Fibroblast of skin of left quadriceps (primary cell): ENCODE measurements around the gene SLC37A3.
"Not testable (repeated sequence)": the region's sequence is repeated elsewhere in the genome, so short reads cannot be mapped to it uniquely, and the experiment has no call there.

ENCODE experiments used
- DNase-seq, 2 experiments: peaks; one replicate each; pipeline ENCODE4 v3.0.0-alpha.2; 2013; ENCODE audit warnings: low read depth in 2 of 2

SLC37A3 gene

DNA sequence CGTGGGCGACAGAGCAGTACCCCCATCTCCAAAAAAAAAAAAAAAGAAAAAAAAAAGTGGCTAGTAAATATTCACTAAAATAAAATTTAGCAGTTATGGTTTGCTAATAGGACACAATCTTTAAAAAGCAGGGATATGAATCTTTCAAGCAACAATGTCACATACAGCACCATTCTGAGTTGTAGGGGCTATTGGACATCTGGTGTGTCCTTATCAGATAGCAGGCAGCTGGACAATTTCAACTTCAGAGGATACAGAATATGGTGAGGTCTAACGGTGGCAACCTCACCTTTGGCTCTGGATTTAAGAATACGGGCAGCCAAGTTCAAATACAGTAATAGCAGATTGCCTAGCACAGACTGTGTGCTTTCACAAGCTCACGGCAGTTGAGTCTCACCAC lies 51.1 kb downstream of the SLC37A3 start:
- DNase-seq = no peak

DNA sequence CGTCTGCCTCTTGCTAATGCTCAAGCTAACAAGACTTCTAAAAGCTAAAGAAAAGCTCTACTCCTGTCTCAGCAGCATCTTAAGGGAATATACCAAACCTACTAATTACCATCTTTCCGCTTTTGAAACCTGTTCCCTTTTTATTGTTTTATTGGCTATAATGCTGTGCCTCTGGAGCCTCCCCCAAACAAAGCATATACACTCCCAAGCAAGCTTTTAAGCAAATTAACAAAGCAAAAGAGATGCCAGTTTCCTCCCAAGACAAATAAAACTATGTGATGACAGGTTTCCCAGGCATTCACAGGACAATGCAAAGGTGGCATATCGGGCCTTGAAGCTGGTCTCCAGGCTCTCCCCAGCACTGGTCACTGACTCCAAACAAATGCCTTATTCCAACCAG lies 52.9 kb downstream of the SLC37A3 start:
- no peak for DNase-seq

DNA sequence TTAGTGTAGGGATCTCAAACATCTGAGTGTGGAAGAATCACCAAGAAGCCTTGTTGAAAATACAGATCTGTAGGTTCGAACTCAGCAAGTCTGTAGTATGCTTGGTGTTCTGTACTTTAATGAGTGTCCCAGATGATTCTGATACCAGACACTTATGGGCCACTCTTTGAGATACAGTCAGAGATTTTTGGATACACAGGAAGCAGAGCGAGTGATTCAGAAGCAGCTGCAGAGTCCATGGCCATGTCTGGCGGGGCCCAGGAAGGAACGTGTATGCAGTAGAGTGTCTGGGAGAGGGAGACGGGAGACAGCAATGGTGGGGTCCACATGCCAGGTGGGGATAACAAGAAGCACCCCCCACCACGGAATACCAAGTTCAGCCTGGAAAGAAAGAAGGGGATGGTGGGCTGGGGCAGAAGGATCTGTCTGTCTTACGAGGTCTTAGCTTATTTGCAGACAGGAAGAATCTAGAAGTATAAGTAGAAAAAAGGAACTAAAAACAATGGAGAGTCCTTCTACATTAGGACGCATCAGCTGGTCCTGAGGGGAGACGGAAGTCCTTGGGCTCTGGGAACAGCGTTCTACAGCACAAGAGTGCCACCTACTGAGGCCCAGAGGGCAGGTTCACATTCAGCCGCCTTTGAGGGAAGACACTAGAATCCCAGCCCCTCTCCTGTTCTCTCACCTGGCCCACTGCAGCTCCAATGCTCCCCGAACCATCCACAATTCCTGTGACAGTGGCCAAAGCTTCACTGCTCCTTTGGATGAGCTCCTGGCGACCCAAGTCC lies 55.4 kb downstream of the SLC37A3 start:
- no peak for DNase-seq

DNA sequence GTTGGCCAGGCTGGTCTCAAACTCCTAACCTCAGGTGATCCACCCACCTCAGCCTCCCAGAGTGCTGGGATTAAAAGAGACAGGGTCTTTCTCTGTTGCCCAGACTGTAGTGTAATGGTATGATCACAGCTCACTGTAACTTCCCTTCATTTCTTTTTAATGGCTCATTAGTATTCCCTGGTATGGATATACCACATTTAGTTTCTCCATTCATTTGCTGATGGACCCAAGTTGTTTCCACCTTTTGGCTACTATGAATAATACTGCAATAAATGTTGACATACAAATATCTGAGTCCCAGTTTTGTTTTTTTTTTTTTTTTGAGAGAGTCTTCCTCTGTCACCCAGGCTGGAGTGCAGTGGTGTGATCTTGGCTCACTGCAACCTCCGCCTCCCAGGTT lies 59.4 kb downstream of the SLC37A3 start:
- not testable (repeated sequence) for DNase-seq

DNA sequence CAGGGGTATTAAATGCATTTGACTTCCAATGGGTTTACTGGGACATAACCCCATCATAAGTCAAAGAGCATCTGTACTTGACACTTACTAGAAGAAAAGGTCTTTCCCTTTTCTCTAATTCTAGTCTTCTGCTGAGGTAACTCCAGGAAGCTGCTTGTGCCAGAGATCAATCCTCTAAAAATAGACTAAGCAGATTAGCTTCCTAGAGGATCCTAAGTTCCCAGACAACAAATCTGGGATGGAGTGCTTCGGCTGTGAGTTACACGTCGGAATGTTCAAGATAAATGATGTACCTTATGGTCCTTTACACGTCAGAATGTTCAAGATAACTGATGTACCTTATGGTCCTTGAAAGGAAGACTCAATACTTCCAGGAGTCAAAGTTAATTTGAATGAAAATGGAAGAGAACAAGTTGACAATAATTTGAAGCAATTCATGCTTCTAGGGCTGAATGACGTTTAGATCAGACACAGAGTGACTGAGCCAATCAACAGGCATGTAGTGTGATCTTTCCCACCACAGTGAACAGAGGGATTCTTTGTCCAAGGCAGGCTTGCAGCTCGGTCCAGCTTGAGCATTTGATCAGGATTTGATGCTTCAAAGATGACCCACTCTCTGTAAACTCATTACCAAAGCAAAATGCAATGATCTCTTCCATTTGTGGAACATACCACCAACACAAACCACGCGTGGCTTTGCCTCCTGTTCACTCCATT lies 63.8 kb downstream of the SLC37A3 start:
- no peak for DNase-seq

DNA sequence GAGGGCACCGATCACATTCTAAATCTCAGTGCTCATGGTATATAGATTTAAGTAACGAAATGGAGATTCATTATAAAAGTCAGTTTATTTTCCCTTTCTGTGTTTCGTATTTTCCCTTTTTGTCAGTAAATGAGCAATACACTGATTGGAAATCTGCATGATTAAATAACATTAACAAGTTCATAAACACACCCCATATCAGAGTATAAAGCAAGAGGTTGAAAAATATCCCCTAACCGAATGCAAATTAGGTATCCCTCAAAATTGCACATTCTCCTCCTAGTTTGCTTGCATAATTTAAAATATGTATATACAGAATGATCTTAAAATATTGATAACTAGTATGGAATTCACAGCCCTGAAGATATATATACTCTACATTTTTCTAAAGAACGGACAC lies 64.6 kb downstream of the SLC37A3 start:
- no peak for DNase-seq

DNA sequence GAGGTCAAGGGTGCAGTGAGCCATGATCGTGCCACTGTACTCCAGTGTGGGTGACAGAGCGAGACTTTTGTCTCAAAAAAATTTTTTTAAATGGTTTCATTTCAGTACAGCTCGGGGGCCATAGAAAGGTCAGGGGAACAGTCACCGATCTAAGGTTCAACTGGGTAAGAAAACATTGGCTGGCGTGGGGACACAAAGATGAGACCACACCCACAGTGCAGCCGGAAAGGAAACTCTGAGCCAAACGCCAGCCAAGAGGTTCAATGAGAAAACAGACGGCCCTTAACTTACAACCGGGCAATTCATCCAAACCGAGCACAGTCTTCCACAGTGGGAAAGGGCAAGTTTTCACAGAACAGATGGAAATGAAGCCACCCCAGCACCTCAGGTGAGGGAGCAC lies 65.1 kb downstream of the SLC37A3 start:
- no peak for DNase-seq

DNA sequence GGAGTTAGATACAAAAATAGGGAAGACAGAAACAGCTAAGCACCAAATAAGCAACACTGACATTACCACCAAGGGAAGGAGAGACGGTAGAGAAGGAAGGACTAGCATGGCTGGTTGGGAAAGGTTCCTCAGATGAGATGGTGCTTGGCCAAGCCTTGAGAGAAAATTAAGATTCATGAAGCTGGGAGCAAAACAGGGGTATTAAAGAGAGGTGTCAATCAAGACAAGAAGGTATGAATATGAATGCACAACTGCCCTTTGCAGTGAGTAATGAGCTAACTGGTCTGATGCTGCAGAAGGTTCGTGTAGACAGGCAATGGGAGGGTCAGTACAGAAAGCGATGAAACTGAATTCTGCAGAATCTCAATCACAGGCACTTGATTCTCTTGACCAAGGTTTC lies 67.7 kb downstream of the SLC37A3 start:
- no peak for DNase-seq

DNA sequence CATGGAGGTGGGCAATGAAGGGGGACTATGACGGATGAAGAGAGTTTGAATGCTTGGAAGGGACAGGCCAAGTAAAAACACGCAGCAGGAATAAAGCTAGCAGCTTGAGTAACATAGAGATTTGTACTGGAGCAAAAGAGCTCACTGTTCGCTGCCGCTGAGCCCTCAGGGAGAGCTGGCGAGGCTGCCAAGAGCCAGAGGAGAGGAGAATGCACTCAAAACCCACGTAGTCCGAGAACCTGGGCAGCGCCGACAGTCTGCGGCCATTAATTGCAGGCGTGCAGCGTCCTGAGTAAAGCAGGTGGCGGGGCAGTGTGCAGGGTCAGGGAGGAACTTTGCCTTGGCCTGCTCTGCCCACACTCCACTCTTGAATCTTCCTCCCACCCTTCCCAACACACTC lies 68.2 kb downstream of the SLC37A3 start:
- DNase-seq = no peak

DNA sequence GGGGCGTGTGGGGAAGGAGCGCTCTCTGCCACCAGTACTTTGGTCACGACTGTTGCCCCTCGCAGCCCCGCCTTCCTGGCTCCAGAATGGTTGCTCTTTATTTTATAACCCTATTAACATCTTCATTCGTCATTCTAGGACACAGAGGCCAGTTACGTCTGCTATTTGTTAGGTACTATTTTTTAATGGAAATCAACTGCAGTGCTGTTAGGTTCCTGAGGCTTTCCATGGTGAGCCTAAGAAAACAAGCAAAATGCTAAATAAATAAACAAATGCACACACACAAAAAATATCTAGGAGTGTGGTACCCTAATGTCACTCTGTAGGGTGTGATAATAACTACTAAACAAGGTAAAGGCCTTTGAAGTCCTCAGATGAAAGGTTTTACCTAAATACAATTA lies 71.1 kb downstream of the SLC37A3 start:
- DNase-seq = no peak

DNA sequence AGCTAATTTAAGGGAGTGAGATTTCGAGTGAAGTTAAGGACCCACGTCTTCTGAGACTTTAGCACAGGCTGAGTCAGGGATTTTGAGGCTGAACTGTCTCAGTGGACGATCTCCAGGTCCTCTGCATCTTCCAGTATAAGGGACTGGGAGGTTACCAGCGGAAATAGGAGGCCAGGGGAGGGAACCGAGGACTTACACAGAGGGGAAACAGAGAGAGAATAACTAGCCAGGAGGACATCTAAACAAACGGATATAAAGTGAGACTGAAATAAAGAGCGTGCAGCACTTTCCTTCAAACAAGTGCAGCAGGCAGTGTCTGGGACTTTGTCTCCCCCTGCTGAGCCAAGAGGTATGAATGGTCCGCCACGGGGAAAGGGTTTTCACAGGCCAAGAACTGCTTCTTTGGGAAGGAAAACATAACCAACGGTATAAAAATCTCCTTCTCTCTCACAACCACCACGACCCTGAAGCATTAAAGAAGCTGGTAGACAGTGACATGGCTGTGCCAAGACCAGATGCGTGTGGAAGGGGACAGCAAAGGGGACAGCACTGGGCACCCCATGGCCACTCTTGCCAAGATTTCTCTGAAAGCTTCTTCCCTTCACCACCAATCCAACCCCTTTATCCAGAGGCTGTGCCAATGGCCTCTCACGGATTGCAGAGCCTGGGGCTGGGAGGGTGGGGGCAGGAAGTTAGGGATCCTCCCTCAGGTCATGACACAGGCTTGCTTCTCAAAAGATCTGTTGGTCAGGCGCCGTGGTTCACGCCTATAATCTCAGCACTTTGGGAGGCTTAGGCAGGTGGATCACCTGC lies 72.0 kb downstream of the SLC37A3 start:
- no peak for DNase-seq

DNA sequence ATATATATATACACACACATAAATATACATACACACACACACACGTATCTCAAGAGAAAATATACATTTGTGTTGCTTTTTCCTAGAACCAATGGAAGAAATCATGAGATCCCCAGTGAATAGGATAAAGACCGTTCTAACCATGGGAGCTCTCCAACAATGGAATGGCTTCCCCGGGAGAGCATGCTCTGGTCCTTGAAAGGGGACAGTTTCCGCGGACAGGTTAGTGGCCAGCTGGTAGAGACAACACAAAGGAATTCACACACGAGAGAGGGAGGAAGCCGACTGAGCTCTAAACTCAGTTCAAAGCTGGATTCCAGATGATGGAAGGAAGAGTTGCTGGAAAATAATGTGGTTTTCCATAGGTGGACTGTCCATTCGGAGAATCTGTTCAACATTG lies 72.7 kb downstream of the SLC37A3 start:
- DNase-seq = no peak

DNA sequence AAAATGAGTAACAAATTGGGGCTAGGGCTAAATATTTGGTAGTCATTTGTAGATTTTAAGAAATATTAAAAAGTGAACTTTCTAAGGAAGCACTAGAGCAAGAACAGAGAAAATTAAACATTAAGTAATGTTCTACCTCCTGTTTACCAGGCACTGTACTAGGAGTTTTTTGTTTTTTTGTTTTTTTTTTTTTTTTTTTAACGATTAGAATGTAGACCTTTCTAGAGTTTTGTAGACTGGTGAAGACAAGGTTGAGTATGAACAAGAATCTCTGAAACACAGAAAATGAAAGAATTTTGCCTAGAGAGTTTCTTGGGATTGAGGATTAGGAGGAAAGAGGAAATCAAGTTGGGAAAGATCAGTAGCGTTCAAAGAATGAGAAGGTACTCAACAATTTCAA lies 73.6 kb downstream of the SLC37A3 start:
- no peak for DNase-seq

DNA sequence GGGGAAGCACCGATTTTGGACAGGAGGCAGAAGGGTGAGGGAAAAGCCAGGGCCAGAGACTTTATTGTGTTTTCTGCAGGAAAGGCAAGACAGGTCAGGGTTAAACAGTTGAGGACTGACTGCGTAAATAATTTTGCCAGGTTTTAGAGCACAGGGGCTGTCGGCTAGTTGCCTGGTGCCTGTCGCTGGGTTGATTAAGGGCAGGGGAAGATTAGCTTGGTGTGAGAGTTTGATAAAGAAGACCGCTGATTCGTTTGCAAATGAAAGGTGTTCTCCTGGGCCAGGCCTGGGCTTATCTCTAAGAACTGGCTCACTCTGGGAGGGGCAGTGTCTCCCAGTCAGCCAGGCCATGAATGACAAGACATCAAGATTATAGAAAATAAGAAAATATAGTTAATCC lies 75.6 kb downstream of the SLC37A3 start:
- no peak for DNase-seq

DNA sequence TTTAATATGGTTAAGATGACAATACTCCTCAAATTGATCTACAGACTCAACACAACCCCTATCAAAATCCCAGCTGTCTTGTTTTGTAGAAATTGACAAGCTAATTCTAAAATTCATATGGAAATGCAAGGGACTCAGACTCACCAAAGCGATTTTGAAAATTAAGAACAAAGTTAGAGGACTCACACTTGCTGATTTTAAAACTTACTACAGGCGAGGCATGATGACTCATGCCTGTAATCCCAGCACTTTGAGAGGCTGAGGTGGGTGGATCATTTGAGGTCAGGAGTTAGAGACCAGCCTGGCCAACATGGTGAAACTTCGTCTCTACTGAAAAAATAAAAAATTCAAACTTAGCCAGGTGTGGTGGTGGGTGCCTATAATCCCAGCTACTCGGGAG lies 78.3 kb downstream of the SLC37A3 start:
- not testable (repeated sequence) for DNase-seq

DNA sequence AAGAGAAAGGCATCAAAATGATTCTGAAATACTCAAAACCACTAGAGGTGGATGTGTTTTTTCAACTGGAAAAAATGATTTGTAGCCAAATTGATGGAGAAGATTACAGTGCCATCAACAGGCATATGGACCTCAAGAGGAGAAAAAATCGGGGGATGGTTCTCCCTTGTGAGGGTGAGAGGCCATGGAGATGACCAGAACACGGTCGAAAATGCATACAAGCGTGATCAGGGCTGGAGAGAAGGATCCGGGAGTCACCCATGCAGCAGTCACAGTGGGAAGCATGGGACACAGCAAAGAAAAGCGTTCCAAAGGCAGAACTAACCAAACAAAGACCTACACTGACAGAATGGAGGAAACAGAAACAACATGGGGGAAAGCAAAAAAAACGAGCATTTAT lies 80.3 kb downstream of the SLC37A3 start:
- DNase-seq = no peak

DNA sequence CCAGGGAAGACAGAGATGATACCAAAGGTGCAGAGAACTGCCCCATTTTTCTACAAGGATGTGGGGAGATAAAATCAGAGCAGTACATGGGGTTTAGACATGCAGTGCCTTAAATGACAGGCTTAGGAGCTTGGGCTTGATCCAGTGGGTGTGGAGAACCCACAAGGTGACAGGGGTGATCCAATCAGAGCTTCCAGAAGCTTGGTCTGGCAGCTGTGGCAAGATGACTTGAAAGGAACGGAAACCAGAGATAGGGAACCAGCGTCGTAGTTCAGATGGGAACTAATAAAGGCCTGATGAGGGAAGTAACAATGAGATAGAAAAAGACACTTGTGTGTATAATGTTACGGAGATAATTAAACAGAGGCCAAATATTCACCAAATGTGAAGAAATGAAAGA lies 80.7 kb downstream of the SLC37A3 start:
- no peak for DNase-seq

DNA sequence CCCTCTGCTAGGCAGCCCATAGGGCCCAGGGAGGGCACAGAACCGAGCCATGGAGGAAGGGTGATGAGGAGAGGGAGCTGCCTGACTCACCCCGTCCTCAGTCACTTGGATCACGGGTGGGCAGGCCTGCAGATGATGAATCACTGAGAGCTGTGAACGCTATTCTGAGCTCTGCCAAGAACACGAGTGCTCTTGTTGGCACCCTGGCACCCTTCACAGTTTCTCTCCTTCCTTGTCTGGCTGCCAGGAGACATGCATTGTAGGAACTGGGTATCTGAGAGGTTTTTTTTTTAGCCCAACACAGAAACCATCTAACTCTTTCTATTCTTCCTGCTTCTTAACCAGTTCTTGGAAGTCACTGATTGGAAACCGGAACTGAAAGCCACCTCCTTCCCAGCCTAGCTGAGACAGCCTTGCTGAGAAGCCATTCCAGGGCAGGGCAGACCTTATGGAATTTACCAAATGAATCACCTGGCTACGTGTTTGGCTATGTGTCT lies 82.1 kb downstream of the SLC37A3 start:
- peak in 1 of 2 experiments; percentile 9 for DNase-seq

DNA sequence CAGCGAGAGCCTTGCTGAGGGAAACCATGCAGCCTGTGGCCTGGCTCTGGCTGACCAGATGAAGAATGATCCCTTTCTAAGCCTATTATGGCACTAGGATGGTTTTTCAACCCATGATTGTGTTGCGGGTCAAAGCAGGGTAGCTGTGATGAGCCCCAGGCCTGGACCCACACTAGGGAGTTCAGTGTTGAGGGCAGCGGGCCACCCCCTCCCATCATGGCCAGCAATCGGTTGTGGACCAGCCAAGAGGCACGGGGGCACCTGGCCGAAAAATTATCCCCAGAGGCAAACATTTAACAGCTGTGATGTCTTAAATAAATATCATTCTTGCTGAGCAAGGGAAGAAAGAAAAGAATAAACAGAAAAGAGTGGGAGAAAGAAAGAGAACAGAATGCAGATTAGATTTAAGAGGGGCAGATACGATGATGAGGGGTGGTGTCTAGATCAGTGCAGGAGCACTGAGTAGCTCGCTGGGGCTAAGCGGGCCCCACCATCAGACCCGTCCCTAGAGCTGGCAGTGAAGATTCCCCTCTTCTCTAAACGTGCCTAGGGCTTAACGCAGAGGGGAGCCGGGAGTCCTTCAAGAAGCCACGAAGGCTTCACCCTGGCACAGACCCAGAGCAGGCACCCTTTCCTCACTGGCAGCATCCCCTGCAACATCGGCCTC lies 82.7 kb downstream of the SLC37A3 start:
- DNase-seq = no peak

DNA sequence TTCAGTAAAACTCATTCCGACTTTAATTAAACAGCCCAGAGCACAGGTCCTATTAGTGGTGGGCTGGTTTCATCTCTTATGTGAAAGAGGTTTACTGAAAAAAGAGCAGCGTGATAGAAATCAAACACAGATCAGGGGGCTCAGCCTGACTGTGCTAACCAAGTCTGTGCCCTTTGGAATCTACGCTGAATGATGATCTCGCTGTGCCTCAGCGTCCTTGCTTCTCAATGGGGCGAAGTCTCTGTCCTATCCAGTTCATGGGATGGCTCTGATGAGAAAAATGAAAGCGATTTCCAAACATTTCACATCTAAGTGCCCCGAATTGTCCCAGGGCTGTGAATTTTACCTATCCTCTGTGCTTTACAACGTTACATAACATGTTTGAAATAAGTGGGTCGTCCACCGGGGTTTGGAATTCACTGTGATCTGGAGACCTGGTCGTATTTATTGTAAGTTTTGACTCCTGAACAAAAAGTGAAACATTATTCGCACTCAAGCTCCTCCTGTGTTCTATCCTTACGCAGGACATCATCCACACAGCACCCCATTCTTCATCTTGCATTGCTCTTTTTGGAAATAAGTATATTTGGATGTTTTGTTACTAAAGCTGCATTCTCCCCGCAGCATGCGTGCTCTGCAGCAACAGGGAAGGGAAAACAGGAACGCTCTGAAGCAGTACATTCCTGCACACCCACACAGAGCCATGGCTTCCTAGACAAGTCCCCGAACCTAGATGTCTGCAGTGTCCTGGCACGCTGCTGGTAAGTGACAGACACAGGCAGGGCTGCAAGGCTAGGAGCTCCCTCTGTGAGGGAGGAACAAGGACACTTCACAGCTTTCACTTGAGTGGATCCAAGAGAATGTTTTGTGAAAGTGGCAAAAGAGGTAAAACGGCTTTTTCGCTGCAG lies 83.5 kb downstream of the SLC37A3 start:
- DNase-seq = no peak
